NCI-H146 treated with DMSO at 0.1 percent for 48 hours (cell line): Measurements from ENCODE around the gene A4GALT.
A peak's percentile ranks its signal among the peaks of the same experiment; 100 is the strongest.

Experiments used
- DNase-seq: peaks from one replicate; lab custom pipeline; 2025; ENCODE audit not compliant: unreplicated experiment; lab: John Stamatoyannopoulos, UW

The A4GALT gene

GRCh38 chr22:42704896-42705295 lies 15.8 kb downstream of the A4GALT start:
- DNase-seq: no peak

- DNase-seq: no peak
These were observed 18.0 kb downstream of the A4GALT start for GRCh38 chr22:42702675-42703074.

- DNase-seq: no peak
These were observed 19.0 kb downstream of the A4GALT start for GRCh38 chr22:42701694-42702093.

- no peak for DNase-seq
These were observed 19.8 kb downstream of the A4GALT start for GRCh38 chr22:42700901-42701300.

- DNase-seq: no peak
These were observed 20.3 kb downstream of the A4GALT start for GRCh38 chr22:42700355-42700754.

- DNase-seq: no peak
These were observed 20.7 kb downstream of the A4GALT start for GRCh38 chr22:42699976-42700352.

- no peak for DNase-seq
These were observed 21.2 kb downstream of the A4GALT start for GRCh38 chr22:42699281-42699975.

GRCh38 chr22:42697542-42698013 lies 23.1 kb downstream of the A4GALT start:
- DNase-seq: no peak

- no peak for DNase-seq
These were observed 24.2 kb downstream of the A4GALT start for GRCh38 chr22:42696331-42696967.

- DNase-seq: no peak
These were observed 25.4 kb downstream of the A4GALT start for GRCh38 chr22:42695294-42695693.

- no peak for DNase-seq
These were observed 26.6 kb downstream of the A4GALT start for GRCh38 chr22:42693763-42694683.

GRCh38 chr22:42693055-42693762 lies 27.5 kb downstream of the A4GALT start:
- DNase-seq: no peak

- DNase-seq: no peak
These were observed 28.2 kb downstream of the A4GALT start for GRCh38 chr22:42692239-42693054.

- no peak for DNase-seq
These were observed 29.2 kb downstream of the A4GALT start for GRCh38 chr22:42691440-42691839.

GRCh38 chr22:42688241-42689211 lies 32.1 kb downstream of the A4GALT start:
- DNase-seq: peak; percentile 37

- DNase-seq: no peak
These were observed 33.7 kb downstream of the A4GALT start for GRCh38 chr22:42686756-42687491.

- no peak for DNase-seq
These were observed 34.6 kb downstream of the A4GALT start for GRCh38 chr22:42685941-42686653.
